Measurements from ENCODE around the gene RGL2. TPM values are rescaled to one million over a fixed set of nuclear protein-coding genes. Genes with fewer than 3 reads are reported as not detected.
"Not testable (repeated sequence)": the region's sequence is repeated elsewhere in the genome, so short reads cannot be mapped to it uniquely, and the experiment has no call there.

Gene RGL2
- total and polyA plus RNA-seq, 2 donors (not counting 1 experiment from before 2014, with no cell fraction given), result 98.5 to 133 TPM

DNA sequence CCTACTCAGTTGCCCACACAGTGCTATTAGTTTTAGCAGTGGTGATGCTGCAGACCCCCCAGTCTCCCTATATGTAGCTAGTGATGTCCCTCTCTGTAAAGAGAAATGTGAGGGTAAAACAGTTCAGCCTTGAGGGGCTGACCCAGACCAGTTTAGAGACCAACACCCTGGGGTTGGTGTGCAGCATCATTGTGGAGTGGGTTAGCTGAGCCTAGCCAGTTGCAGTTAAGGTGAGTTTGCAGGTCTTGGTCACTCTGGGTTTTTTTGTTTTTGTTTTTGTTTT is 22.2 kb downstream of the RGL2 start:
- no peak for ATAC-seq (ENCODE audit: low read depth)
- ChIA-PET POLR2A (interaction anchor here (0.6 to 5.1 kb wide), 11 partner anchors 12 to 115 kb away, joined by 3 to 39 read pairs (median 8); partner anchors contain the start of genes KIFC1, PFDN6, RGL2 and RING1), CTCF (interaction anchor here (0.6 to 3.9 kb wide), 14 partner anchors 10 to 812 kb away, joined by 3 to 41 read pairs (median 10); partner anchors contain the start of genes PFDN6, RGL2, TAPBP and WDR46)
- H4K20me1 ChIP-seq (ENCODE audit: control insufficient read depth, insufficient read depth, low read length, poor library complexity, severe bottlenecking), result peaks cover 48% of the 10 kb centered on the region
- peaks cover 55 to 70% of the 10 kb centered on the region in 2 donors for H3K4me1 ChIP-seq (ENCODE audit: control insufficient read depth in 2 of 2, insufficient read depth in 2 of 2, low read length in 2 of 2)
- Mint-ChIP-seq H3K27ac (peak overlapping the region; percentile 91), H3K4me3 (peak overlapping the region; percentile 92), H3K27me3 (no peaks in the 10 kb centered on the region), H3K4me1 (peaks cover 74% of the 10 kb centered on the region), H3K9me3 (ENCODE audit: insufficient read depth) (no peaks in the 10 kb centered on the region)
- no peaks in the 10 kb centered on the region for H3K9me3 ChIP-seq (ENCODE audit: control extremely low read depth in 1 of 3, control insufficient read depth in 2 of 3, insufficient read depth in 1 of 3, low read length in 2 of 3)
- H3K9ac ChIP-seq (ENCODE audit: low read length), result peak overlapping the region; percentile 91
- TF ChIP-seq, protein P1, sequence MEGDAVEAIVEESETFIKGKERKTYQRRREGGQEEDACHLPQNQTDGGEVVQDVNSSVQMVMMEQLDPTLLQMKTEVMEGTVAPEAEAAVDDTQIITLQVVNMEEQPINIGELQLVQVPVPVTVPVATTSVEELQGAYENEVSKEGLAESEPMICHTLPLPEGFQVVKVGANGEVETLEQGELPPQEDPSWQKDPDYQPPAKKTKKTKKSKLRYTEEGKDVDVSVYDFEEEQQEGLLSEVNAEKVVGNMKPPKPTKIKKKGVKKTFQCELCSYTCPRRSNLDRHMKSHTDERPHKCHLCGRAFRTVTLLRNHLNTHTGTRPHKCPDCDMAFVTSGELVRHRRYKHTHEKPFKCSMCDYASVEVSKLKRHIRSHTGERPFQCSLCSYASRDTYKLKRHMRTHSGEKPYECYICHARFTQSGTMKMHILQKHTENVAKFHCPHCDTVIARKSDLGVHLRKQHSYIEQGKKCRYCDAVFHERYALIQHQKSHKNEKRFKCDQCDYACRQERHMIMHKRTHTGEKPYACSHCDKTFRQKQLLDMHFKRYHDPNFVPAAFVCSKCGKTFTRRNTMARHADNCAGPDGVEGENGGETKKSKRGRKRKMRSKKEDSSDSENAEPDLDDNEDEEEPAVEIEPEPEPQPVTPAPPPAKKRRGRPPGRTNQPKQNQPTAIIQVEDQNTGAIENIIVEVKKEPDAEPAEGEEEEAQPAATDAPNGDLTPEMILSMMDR (IDR thresholded peaks at IDR 0.05), result no peak
- no peak for TF ChIP-seq EZH2 (IDR thresholded peaks at IDR 0.05; ENCODE audit: borderline replicate concordance, insufficient read depth, low read depth, low read length, poor library complexity, severe bottlenecking)
- H3K27ac ChIP-seq (ENCODE audit: low read length in 2 of 2), result peak overlapping the region; percentile 80 to 87
- peak overlapping the region; percentile 90 for H2AFZ ChIP-seq (ENCODE audit: insufficient read depth, low read depth, low read length, poor library complexity, severe bottlenecking)
- intact Hi-C loops (cut with micrococcal nuclease), result no loop called here
- H3K79me2 ChIP-seq (ENCODE audit: control insufficient read depth, insufficient read depth, low read length), result peaks cover 35% of the 10 kb centered on the region
- no peak for DNase-seq
- H3K36me3 ChIP-seq (replicated peaks in 1 of 2; ENCODE audit: control extremely low read depth in 1 of 2, control insufficient read depth in 1 of 2, extremely low read depth in 1 of 2, insufficient read depth in 2 of 2, low read length in 1 of 2), result peaks cover 5 to 57% of the 10 kb centered on the region in 2 experiments
- H3K27me3 ChIP-seq (replicated peaks in 1 of 4; ENCODE audit: control extremely low read depth in 1 of 4, control insufficient read depth in 3 of 4, insufficient read depth in 4 of 4, low read length in 3 of 4), result no peaks in the 10 kb centered on the region
- H3K4me2 ChIP-seq (replicated peaks; ENCODE audit: low read depth, low read length, poor library complexity, severe bottlenecking), result peak overlapping the region; percentile 95
- H3K4me3 ChIP-seq (ENCODE audit: control extremely low read depth in 1 of 5, extremely low read depth in 1 of 5, insufficient read depth in 1 of 5, low read depth in 2 of 5, low read length in 4 of 5), result peak overlapping the region; percentile 59 to 86 (median 78)

GRCh38 chr6:33275795-33276580 is 22.8 kb downstream of the RGL2 start:
- H3K9ac ChIP-seq (ENCODE audit: low read length), result peak overlapping the region; percentile 91
- intact Hi-C loops (cut with micrococcal nuclease); H3K9me3 Mint-ChIP-seq (ENCODE audit: insufficient read depth); H3K27me3 Mint-ChIP-seq; DNase-seq; H3K27me3 ChIP-seq (replicated peaks in 1 of 4; ENCODE audit: control extremely low read depth in 1 of 4, control insufficient read depth in 3 of 4, insufficient read depth in 4 of 4, low read length in 3 of 4); H2AFZ ChIP-seq (ENCODE audit: insufficient read depth, low read depth, low read length, poor library complexity, severe bottlenecking); H3K9me3 ChIP-seq (ENCODE audit: control extremely low read depth in 1 of 3, control insufficient read depth in 2 of 3, insufficient read depth in 1 of 3, low read length in 2 of 3); ATAC-seq (ENCODE audit: low read depth): not testable (repeated sequence)
- H3K4me1 ChIP-seq (ENCODE audit: control insufficient read depth in 2 of 2, insufficient read depth in 2 of 2, low read length in 2 of 2), result peaks cover 57 to 73% of the 10 kb centered on the region in 2 donors
- 80% methylated on average over 7 of the region's 16 CpGs for WGBS (ENCODE audit: insufficient coverage)
- peak overlapping the region in 4 of 5 experiments; percentile 78 to 86 (median 78) for H3K4me3 ChIP-seq (ENCODE audit: control extremely low read depth in 1 of 5, extremely low read depth in 1 of 5, insufficient read depth in 1 of 5, low read depth in 2 of 5, low read length in 4 of 5)
- H3K4me2 ChIP-seq (replicated peaks; ENCODE audit: low read depth, low read length, poor library complexity, severe bottlenecking), result peak overlapping the region; percentile 95
- peak overlapping the region; percentile 80 to 87 for H3K27ac ChIP-seq (ENCODE audit: low read length in 2 of 2)
- peaks cover 75% of the 10 kb centered on the region for H3K4me1 Mint-ChIP-seq
- CTCF ChIA-PET, result interaction anchor here (0.6 to 3.9 kb wide), 10 partner anchors 11 to 811 kb away, joined by 3 to 41 read pairs (median 10); partner anchors contain the start of genes PFDN6, RGL2, TAPBP and WDR46
- H4K20me1 ChIP-seq (ENCODE audit: control insufficient read depth, insufficient read depth, low read length, poor library complexity, severe bottlenecking), result peaks cover 47% of the 10 kb centered on the region
- H3K27ac Mint-ChIP-seq, result peak overlapping the region; percentile 91
- peaks cover 39% of the 10 kb centered on the region for H3K79me2 ChIP-seq (ENCODE audit: control insufficient read depth, insufficient read depth, low read length)
- peak overlapping the region; percentile 92 for H3K4me3 Mint-ChIP-seq
- POLR2A ChIA-PET, result interaction anchor here (0.6 to 5.1 kb wide), 5 partner anchors 13 to 115 kb away, joined by 4 to 39 read pairs (median 8); partner anchors contain the start of genes KIFC1, PFDN6 and WDR46
- H3K36me3 ChIP-seq (replicated peaks in 1 of 2; ENCODE audit: control extremely low read depth in 1 of 2, control insufficient read depth in 1 of 2, extremely low read depth in 1 of 2, insufficient read depth in 2 of 2, low read length in 1 of 2), result peaks cover 5 to 53% of the 10 kb centered on the region in 2 experiments

Measured in B cell (primary cell).